OCI-LY3 (cell line): ENCODE results near the gene ACLY.

Source experiments
- CTCF ChIP-seq: fragments of 200-600, 300-600 bp; sonication (generic); IDR thresholded peaks from 2 replicates; pipeline ENCODE4 v1.5.1; 2014; ENCODE audit warnings: antibody characterized with exemption, low read length, low read depth
- EZH2phosphoT487 ChIP-seq: fragments of 200-600 bp; shearing (Covaris generic); IDR thresholded peaks from 2 replicates; pipeline ENCODE4 v1.6.1; 2018; ENCODE audit warnings: antibody characterized with exemption, mixed run types, low read depth

- TF ChIP-seq CTCF = no peak
- TF ChIP-seq EZH2phosphoT487 = no peak
Measured at GRCh38 chr17:41907633-41908539, 10.9 kb downstream of the ACLY start.
